ENCODE measurements around the gene PDCD1.

Gene PDCD1

GRCh38 chr2:241904011-241904718 is 45.5 kb upstream of the PDCD1 start:
- CTCF ChIA-PET: no interaction called here
- DNase-seq (ENCODE audit: extremely low spot score): no peak
- TF ChIP-seq FOXA1 (IDR thresholded peaks at IDR 0.05) (no peak), HDGF (IDR thresholded peaks at IDR 0.05; ENCODE audit: borderline replicate concordance) (no peak), SUZ12 (IDR thresholded peaks at IDR 0.05) (no peak), NFRKB (IDR thresholded peaks at IDR 0.05) (no peak), ZNF384 (IDR thresholded peaks at IDR 0.05) (no peak), CTBP1 (IDR thresholded peaks at IDR 0.05; ENCODE audit: borderline replicate concordance) (no peak), FOXM1 (IDR thresholded peaks at IDR 0.05; ENCODE audit: borderline replicate concordance) (no peak), ARNT (IDR thresholded peaks at IDR 0.05) (no peak), SP1 (IDR thresholded peaks at IDR 0.05) (no peak), ELF4 (IDR thresholded peaks at IDR 0.05) (no peak), LEF1 (IDR thresholded peaks at IDR 0.05; ENCODE audit: borderline replicate concordance) (no peak), L3MBTL2 (conservative IDR thresholded peaks at IDR 0.05) (no peak), FOXK2 (IDR thresholded peaks at IDR 0.05) (no peak), TARDBP (IDR thresholded peaks at IDR 0.05) (no peak), BHLHE40 (IDR thresholded peaks at IDR 0.05; ENCODE audit: borderline replicate concordance) (no peak)
- TF ChIP-seq, protein P1, sequence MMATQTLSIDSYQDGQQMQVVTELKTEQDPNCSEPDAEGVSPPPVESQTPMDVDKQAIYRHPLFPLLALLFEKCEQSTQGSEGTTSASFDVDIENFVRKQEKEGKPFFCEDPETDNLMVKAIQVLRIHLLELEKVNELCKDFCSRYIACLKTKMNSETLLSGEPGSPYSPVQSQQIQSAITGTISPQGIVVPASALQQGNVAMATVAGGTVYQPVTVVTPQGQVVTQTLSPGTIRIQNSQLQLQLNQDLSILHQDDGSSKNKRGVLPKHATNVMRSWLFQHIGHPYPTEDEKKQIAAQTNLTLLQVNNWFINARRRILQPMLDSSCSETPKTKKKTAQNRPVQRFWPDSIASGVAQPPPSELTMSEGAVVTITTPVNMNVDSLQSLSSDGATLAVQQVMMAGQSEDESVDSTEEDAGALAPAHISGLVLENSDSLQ (IDR thresholded peaks at IDR 0.05): no peak
- POLR2A ChIA-PET: no interaction called here

DNA sequence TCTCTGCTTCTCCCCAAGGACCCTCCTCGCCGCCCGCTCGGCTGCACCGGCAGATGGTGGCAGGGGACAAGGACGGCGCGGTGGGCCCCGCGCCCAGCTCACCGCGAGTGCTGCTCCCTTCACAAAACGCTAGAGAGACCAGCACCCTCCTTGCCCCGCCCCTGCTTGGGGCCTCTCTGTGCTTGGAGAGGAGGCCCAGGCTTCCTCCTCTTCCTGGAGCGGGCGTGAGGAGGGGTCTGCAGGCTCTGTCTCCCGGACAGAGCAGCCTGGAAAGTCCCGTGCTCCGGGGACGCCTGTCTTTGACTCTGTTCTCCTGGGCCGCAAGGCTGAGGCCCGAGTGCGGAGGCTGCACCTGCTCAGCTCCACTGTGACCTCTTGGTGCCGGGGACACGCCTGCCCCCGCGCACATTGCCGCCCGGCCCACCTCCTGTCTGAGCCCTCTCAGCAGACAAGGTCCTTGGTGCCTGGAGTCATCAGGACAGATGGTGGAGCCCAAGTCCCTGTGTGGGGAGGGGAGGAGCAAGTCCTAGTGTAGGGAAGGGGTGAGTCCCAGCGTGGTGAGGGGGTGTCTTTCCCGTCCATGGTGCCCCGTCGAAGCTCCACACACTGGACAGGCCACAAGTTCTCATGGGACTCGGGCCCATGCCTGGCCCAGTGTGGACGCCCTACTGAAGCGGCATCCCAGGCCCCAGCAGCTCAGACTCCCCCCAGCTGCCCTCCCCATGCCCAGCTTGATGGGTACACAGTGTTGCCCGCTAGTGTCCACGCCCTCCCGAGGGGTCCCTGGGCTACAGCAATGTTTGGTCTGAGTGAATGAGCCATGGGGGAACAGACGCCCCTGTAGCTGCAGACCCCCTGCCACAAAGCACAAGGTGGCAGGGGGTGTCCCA is 44.7 kb upstream of the PDCD1 start:
- ChIA-PET POLR2A (no interaction called here), CTCF (no interaction called here)
- TF ChIP-seq L3MBTL2 (conservative IDR thresholded peaks at IDR 0.05) (no peak), ARNT (IDR thresholded peaks at IDR 0.05) (no peak), FOXM1 (IDR thresholded peaks at IDR 0.05; ENCODE audit: borderline replicate concordance) (no peak), CTBP1 (IDR thresholded peaks at IDR 0.05; ENCODE audit: borderline replicate concordance) (no peak), LEF1 (IDR thresholded peaks at IDR 0.05; ENCODE audit: borderline replicate concordance) (no peak)
- TF ChIP-seq, protein P1 (IDR thresholded peaks at IDR 0.05): no peak
- DNase-seq (ENCODE audit: extremely low spot score): no peak

DNA sequence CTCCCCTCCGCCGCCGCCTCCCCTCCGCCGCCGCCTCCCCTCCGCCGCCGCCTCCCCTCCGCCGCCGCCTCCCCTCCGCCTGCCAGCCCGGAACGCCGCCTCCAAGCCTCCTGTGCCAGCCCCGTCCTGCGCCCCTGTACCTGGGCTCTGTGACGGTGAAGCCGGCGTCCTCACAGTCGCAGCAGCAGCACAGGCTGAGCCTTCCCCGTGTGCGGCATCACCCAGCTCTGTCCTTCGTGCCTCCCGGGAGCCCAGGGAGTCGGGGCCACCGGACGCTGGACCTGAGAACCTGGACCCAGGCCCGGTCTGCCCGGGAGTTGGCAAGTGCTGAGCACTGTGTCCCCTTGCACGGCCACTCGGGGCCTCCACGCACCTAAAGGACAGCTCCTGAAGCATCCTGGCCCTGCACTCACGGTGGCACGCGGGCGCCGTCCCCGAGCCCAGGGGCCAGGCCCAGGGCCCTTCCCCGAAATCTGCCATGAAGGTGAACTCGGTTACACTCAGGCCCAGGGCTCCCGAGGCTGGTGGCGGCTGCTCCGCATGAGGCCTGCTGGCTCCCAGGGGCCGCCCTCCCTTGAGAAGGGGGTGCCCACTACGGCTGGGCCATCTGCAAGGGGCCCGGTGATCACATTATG is 43.8 kb upstream of the PDCD1 start:
- no peak for DNase-seq (ENCODE audit: extremely low spot score)
- ChIA-PET POLR2A (no interaction called here), CTCF (no interaction called here)
- TF ChIP-seq ELF4 (IDR thresholded peaks at IDR 0.05) (no peak), ZNF384 (IDR thresholded peaks at IDR 0.05) (no peak), CTBP1 (IDR thresholded peaks at IDR 0.05; ENCODE audit: borderline replicate concordance) (no peak), TARDBP (IDR thresholded peaks at IDR 0.05) (no peak), FOXM1 (IDR thresholded peaks at IDR 0.05; ENCODE audit: borderline replicate concordance) (no peak), FOXK2 (IDR thresholded peaks at IDR 0.05) (no peak), HDGF (IDR thresholded peaks at IDR 0.05; ENCODE audit: borderline replicate concordance) (no peak), NFRKB (IDR thresholded peaks at IDR 0.05) (no peak), LEF1 (IDR thresholded peaks at IDR 0.05; ENCODE audit: borderline replicate concordance) (no peak), FOXA1 (IDR thresholded peaks at IDR 0.05) (no peak), ARNT (IDR thresholded peaks at IDR 0.05) (no peak), SP1 (IDR thresholded peaks at IDR 0.05) (no peak), BHLHE40 (IDR thresholded peaks at IDR 0.05; ENCODE audit: borderline replicate concordance) (no peak), SUZ12 (IDR thresholded peaks at IDR 0.05) (no peak), L3MBTL2 (conservative IDR thresholded peaks at IDR 0.05) (no peak)
- TF ChIP-seq, protein P1 (IDR thresholded peaks at IDR 0.05): no peak

DNA sequence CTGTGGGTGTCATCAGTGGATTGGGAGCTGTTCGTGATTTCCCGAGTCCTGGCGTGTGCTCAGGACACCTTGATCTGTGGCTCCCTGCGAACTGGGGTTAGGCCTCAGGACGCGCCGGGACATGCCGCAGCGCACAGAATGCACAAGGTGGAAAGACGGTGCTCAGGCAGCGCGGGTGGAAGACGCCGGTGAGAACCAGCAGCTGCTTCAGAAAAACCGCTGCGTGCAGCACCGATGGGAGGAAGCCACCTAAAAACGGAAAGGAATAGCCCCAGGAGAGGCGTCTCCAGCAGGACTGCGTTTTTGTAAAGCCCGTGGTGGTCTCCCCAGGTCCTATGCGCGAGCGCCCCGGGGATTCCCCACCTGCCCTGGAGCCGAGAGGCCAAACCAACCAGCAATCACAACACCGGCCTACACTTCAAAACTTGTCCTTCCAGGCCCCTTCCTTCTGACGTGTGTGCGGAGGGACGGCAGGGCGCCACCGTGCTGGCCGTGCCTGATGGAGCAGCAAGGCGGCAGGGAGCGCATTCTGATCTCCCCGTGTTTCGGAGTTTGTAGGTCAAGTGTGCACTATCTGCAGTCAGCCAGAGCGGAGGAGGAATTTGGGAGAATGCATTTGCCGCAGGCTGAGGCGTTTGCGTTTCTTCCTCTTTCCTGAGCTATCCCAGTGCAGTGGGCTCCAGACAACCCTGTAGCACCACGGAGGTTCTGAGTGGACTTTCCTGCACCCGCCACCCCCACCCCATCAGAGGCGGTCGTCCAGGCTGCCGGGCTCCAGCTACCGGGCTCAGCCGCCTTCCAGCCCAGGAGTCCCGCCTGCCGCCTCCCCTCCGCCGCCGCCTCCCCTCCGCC is 43.0 kb upstream of the PDCD1 start:
- ChIA-PET POLR2A (no interaction called here), CTCF (no interaction called here)
- TF ChIP-seq L3MBTL2 (conservative IDR thresholded peaks at IDR 0.05): no peak
- no peak for TF ChIP-seq SP1 (IDR thresholded peaks at IDR 0.05)
- no peak for TF ChIP-seq ARNT (IDR thresholded peaks at IDR 0.05)
- no peak for TF ChIP-seq SUZ12 (IDR thresholded peaks at IDR 0.05)
- no peak for TF ChIP-seq LEF1 (IDR thresholded peaks at IDR 0.05; ENCODE audit: borderline replicate concordance)
- TF ChIP-seq, protein P1 (IDR thresholded peaks at IDR 0.05): no peak
- TF ChIP-seq HDGF (IDR thresholded peaks at IDR 0.05; ENCODE audit: borderline replicate concordance): no peak
- TF ChIP-seq NFRKB (IDR thresholded peaks at IDR 0.05): no peak
- no peak for TF ChIP-seq TARDBP (IDR thresholded peaks at IDR 0.05)
- no peak for TF ChIP-seq CTBP1 (IDR thresholded peaks at IDR 0.05; ENCODE audit: borderline replicate concordance)
- TF ChIP-seq FOXK2 (IDR thresholded peaks at IDR 0.05): no peak
- no peak for TF ChIP-seq ELF4 (IDR thresholded peaks at IDR 0.05)
- no peak for TF ChIP-seq FOXA1 (IDR thresholded peaks at IDR 0.05)
- no peak for TF ChIP-seq BHLHE40 (IDR thresholded peaks at IDR 0.05; ENCODE audit: borderline replicate concordance)
- no peak for TF ChIP-seq ZNF384 (IDR thresholded peaks at IDR 0.05)
- DNase-seq (ENCODE audit: extremely low spot score): no peak

Measured in HEK293T (cell line).